Endothelial cell of umbilical vein (primary cell): ENCODE data around the gene HGFAC. TPM values are rescaled to one million over a fixed set of nuclear protein-coding genes. Genes with fewer than 3 reads are reported as not detected.

Experiments
- BruUV-seq: library from RNA; stranded (reverse); fragments of 400-500 nt; replicated peaks from 2 replicates; lab custom pipeline; 2021; lab: Mats Ljungman, UMichigan
- CTCF ChIA-PET: fragments of 300-600, 350-600 bp; sonication (Branson Sonifier 250); formaldehyde crosslinking; loops from one replicate; lab custom pipeline; 2021; ENCODE audit warnings: antibody characterized with exemption, inconsistent platforms; lab: Charles Lee
- POLR2A ChIA-PET: fragments of 300-600, 350-600 bp; sonication (Branson Sonifier 250); formaldehyde crosslinking; loops from one replicate; lab custom pipeline; 2021; ENCODE audit warnings: antibody characterized with exemption, inconsistent platforms; lab: Charles Lee
- DNase-seq: peaks from one replicate; pipeline ENCODE4 v3.0.0-alpha.2; 2011; ENCODE audit warnings: low read depth, low spot score
- FAIRE-seq: peaks from 2 replicates; lab custom pipeline; 2011; peaks lifted over from hg19 to GRCh38; lab: Jason Lieb, UNC
- H2AFZ ChIP-seq: 2 replicates; pipeline ENCODE4 v1.6.0; 2012; ENCODE audit warnings: low read depth, low read length, control low read depth, inconsistent platforms
- H3K27ac ChIP-seq: 2 replicates; pipeline ENCODE4 v1.5.1; 2011; ENCODE audit warnings: low read depth, mild to moderate bottlenecking, control low read depth, low read length, moderate library complexity; ENCODE audit not compliant: insufficient read depth
- H3K27me3 ChIP-seq, 2 experiments: 2 replicates each; pipeline versions ENCODE4 v1.6.0 to v1.6.1; 2011; ENCODE audit warnings: low read length in 2 of 2, mixed read lengths in 1 of 2; ENCODE audit not compliant: control insufficient read depth in 2 of 2, insufficient read depth in 2 of 2
- H3K36me3 ChIP-seq, 2 experiments: 2 replicates in 1 of 2; 3 replicates in 1 of 2; pipeline ENCODE4 v1.5.1; 2011; ENCODE audit warnings: low read length in 2 of 2, mild to moderate bottlenecking in 1 of 2, moderate library complexity in 1 of 2; ENCODE audit not compliant: control insufficient read depth in 2 of 2, insufficient read depth in 2 of 2; ENCODE audit errors: extremely low read depth in 1 of 2
- H3K4me1 ChIP-seq: 3 replicates; pipeline ENCODE4 v1.5.1; 2011; ENCODE audit warnings: mild to moderate bottlenecking, low read length; ENCODE audit not compliant: control insufficient read depth, insufficient read depth; ENCODE audit errors: extremely low read depth
- H3K4me2 ChIP-seq: 2 replicates; pipeline ENCODE4 v1.6.1; 2011; ENCODE audit warnings: low read length, control low read depth, mixed read lengths; ENCODE audit not compliant: insufficient read depth
- H3K4me3 ChIP-seq, 3 experiments: fragments of 200-600 bp in 1 of 3; sonication (generic), shearing (Covaris generic) in 1 of 3; replicated peaks in 1 of 3; 2 replicates each; pipeline ENCODE4 v1.5.1; 2011 to 2016; ENCODE audit warnings: control low read depth in 3 of 3, low read length in 3 of 3, mild to moderate bottlenecking in 2 of 3, inconsistent platforms in 1 of 3, low read depth in 1 of 3, moderate library complexity in 1 of 3; ENCODE audit not compliant: insufficient read depth in 1 of 3
- H3K79me2 ChIP-seq: 2 replicates; pipeline ENCODE4 v1.6.0; 2012; ENCODE audit warnings: low read length, inconsistent platforms; ENCODE audit not compliant: control insufficient read depth, insufficient read depth
- H3K9ac ChIP-seq: replicated peaks from 2 replicates; pipeline ENCODE3; 2011; ENCODE audit warnings: low read length, control low read depth; ENCODE audit not compliant: insufficient read depth; ENCODE audit errors: extremely low read depth
- H3K9me1 ChIP-seq: replicated peaks from 3 replicates; pipeline ENCODE4 v1.6.0; 2011; ENCODE audit warnings: mild to moderate bottlenecking, low read length; ENCODE audit not compliant: control insufficient read depth, insufficient read depth; ENCODE audit errors: extremely low read depth
- H3K9me3 ChIP-seq: replicated peaks from 2 replicates; pipeline ENCODE4 v1.5.1; 2012; ENCODE audit warnings: low read length, inconsistent platforms; ENCODE audit not compliant: control insufficient read depth, insufficient read depth
- H4K20me1 ChIP-seq: replicated peaks from 2 replicates; pipeline ENCODE3; 2011; ENCODE audit warnings: mild to moderate bottlenecking, low read length; ENCODE audit not compliant: control insufficient read depth, insufficient read depth; ENCODE audit errors: extremely low read depth
- GATA2 ChIP-seq: IDR thresholded peaks from 2 replicates; pipeline ENCODE4 v1.7.0; 2011; ENCODE audit warnings: low read depth, mild to moderate bottlenecking, moderate library complexity, mixed read lengths, low read length; ENCODE audit not compliant: insufficient read length, insufficient read depth
- JUN ChIP-seq: IDR thresholded peaks from 2 replicates; pipeline ENCODE4 v1.6.1; 2011; ENCODE audit warnings: borderline replicate concordance, low read depth; ENCODE audit not compliant: insufficient read length, insufficient read depth
- MAX ChIP-seq: IDR thresholded peaks from 2 replicates; pipeline ENCODE4 v1.6.1; 2011; ENCODE audit not compliant: insufficient read depth, insufficient read length
- MYC ChIP-seq: IDR thresholded peaks from one replicate; pipeline ENCODE4 v1.6.1; 2011; ENCODE audit warnings: mild to moderate bottlenecking, low read depth, low read length
- POLR2AphosphoS5 ChIP-seq: IDR thresholded peaks from 2 replicates; pipeline ENCODE4 v1.6.1; 2012; ENCODE audit warnings: low read depth, mild to moderate bottlenecking, control low read depth, low read length, moderate library complexity; ENCODE audit not compliant: insufficient read depth
- dilution Hi-C: fragments of 300-500 bp; cut with MboI; formaldehyde crosslinking; loops from one replicate; pipeline ENCODE4 v1.15.0; 2019; ENCODE audit warnings: low sequenced_read_pairs; ENCODE audit not compliant: extremely low pct_ligation_motif_present
- intact Hi-C: fragments of 100-400 bp; cut with micrococcal nuclease; formaldehyde crosslinking; loops from one replicate; pipeline ENCODE4 v1.10.0; 2022
- polyA plus RNA-seq, 4 experiments: library from polyadenylated mRNA; depleted of rRNA in 3 of 4; stranded (reverse) in 3 of 4; unstranded in 1 of 4; fragments of >200 nt; gene quantifications; 2 replicates each; pipeline versions ENCODE4 v1.2.1 to v1.2.3, GENCODE V29; 2011 to 2012; ENCODE audit warnings: missing spikeins in 1 of 4
- total RNA-seq: library from RNA; stranded (reverse); gene quantifications from 2 replicates; pipeline ENCODE4 v1.2.3, GENCODE V29; 2021

HGFAC gene
- total and polyA plus RNA-seq, 2 donors (not counting 3 experiments of a cell fraction or from before 2014, with no cell fraction given), result 0.36 to 0.49 TPM

GRCh38 chr4:3470244-3471097 is 28.7 kb downstream of the HGFAC start:
- FAIRE-seq (no peak), DNase-seq (peak; percentile 21)
- no peak overlapping the region for H3K4me3 ChIP-seq
- H3K4me1 ChIP-seq, result no peaks in the 10 kb centered on the region
- H3K9me3 ChIP-seq, result no peaks in the 10 kb centered on the region
- no peak overlapping the region for H2AFZ ChIP-seq
- no peak for TF ChIP-seq POLR2AphosphoS5
- TF ChIP-seq MAX, result no peak
- no peak for TF ChIP-seq MYC
- TF ChIP-seq GATA2, result no peak
- TF ChIP-seq JUN, result no peak
- no peak overlapping the region for H3K27ac ChIP-seq
- POLR2A ChIA-PET, result no interaction called here
- H3K9me1 ChIP-seq, result no peaks in the 10 kb centered on the region
- no peaks in the 10 kb centered on the region for H3K36me3 ChIP-seq
- H3K27me3 ChIP-seq, result no peaks in the 10 kb centered on the region
- H4K20me1 ChIP-seq, result no peaks in the 10 kb centered on the region
- H3K4me2 ChIP-seq, result no peak overlapping the region
- BruUV-seq, result no TSS peak
- H3K9ac ChIP-seq, result no peak overlapping the region
- dilution Hi-C loops (no loop called here), intact Hi-C loops (no loop called here)
- no peaks in the 10 kb centered on the region for H3K79me2 ChIP-seq
- CTCF ChIA-PET, result interaction anchor here (1.0 to 4.1 kb wide), 4 partner anchors 9 to 277 kb away, joined by 3 to 16 read pairs (median 4); no protein-coding TSS in a partner anchor
